HG03039 (cell line): ENCODE measurements around the gene ZNF319.

Experiments
- ATAC-seq: cut with Tn5 transposase; IDR thresholded peaks from one replicate; pipeline ENCODE4 v1.9.1; 2021; ENCODE audit warnings: mild to moderate bottlenecking, moderate library complexity; ENCODE audit not compliant: unreplicated experiment

ZNF319 gene

DNA sequence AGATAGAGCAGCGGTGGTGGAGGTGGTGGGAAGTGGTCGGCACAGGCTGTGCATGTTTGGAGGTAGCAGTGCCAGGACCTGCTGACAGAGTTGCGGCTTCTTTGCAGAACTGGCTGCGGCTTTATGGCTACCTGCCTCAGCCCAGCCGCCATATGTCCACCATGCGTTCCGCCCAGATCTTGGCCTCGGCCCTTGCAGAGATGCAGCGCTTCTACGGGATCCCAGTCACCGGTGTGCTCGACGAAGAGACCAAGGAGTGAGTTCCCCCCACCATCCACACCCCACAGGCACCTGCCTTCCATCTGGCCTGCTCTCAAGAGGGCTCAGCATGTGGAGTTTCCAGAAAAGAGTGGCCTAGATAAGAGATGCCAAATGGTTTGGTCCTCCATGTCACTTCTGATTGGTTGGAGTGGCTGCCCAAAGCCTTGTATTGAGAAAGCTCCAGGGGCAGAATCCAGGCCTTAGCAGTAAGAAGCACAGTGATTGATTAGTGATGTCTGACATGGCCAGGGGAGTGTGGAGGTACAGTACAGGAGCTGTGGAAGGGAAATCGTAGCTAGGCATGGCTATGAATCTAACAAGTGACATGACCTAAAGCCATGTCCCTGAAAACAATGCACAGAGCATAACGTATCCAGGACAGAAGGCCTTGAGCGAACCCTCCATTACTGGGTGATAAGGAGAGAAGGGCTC lies 37.0 kb upstream of the ZNF319 start:
- no peak for ATAC-seq

DNA sequence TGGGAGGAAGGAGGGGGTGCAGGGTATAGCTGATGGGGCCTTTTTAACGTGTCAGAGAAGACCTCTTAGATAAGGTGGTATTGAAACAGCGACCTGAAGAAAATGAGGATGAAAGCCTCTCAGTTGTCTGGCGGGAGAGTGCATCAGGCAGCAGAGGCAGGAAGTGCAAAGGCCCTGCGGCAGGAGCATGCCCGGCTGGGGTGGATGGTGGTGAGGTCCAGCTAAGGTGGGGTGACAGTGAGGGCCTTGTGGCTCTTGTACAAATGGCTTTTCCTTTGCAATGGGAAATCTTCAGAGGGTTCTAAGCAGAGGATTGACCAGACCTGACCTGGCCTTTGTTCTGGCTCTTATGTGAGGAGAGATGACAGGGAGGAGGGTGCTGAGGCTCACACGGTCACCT lies 36.5 kb upstream of the ZNF319 start:
- no peak for ATAC-seq

DNA sequence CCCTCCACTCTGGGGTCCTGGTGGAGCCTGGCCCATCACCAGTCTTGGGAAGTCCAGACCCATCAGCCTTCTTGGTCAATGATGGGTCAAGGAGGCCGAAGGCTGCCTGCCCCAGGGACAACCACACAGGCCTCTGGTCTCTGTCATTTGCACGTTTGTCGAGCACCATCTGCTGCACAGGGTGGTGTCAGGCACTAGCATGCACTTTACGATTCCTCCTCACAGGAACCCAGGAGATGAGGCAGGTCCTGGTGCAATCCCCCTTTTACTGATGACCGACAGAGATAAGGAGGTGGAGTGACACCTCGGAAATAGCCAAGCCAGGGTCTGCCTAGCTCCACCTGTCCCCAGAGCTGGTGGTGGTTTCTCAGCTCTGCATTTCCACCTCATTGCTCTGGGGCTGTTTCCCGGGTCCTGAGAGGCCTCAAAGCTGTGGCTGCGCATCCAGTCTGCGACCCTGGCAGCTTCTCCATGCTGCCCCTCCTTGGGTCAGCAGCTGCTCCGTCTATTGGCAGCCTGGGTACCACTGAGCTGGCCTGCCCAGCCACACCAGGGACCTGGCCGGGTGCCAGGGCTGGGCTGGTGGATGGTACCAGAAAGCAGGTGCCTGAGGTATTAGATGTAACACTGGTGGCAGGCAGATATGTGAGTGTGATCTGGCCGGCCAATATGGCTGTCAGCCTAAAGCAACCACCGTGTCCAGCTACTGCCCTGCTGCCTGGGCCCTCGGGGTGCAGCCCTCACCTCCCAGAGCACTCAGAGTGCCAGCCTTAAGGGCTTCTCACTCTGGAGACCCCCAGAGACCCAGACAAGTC lies 35.1 kb upstream of the ZNF319 start:
- ATAC-seq: no peak

DNA sequence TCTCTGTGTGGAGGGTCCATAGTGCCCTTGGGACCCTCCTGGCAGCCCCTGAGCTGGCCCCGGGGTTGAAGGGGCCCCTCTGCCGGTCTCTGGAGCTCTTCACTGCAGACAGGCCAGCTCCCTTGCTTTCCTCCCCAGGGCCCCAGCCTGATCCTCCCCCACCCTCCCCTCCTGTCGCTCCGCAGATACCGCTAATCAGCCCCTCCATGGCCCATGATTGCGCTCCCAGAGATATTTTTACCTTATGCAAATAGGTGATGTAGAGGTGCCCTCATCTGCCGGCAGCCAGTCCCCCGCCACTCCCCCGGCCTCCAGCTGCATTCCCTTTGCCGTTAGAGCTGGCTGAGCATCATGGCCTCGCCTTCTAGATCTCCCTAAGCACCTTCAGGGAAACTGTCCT lies 34.3 kb upstream of the ZNF319 start:
- ATAC-seq: no peak

DNA sequence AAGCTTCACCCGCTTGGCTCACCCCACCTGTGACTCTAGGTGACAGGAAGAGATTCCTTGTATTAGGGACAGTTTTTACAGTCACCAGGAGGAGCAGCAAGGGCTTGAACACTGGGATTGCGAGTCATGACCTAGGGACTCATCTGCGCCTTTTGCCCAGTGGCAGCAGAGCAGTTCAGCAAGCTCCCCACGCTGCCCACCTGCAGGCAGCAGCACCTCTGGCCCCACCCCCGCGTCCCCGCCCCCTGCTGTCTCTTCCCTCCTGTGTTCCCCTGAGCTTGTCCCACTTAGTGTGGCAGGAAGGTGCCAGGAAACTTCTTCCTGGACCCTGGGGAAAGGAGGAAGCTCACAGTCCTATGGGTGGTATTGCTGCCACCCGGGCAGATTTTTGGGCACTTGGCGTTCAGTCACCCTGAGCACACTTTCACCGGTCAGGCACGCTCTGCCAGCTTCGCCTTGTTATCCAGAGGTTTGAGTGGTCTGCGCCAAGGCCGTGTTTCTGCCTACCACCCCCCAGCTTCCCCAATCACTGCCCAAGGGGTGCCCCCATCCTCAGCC lies 33.7 kb upstream of the ZNF319 start:
- no peak for ATAC-seq

DNA sequence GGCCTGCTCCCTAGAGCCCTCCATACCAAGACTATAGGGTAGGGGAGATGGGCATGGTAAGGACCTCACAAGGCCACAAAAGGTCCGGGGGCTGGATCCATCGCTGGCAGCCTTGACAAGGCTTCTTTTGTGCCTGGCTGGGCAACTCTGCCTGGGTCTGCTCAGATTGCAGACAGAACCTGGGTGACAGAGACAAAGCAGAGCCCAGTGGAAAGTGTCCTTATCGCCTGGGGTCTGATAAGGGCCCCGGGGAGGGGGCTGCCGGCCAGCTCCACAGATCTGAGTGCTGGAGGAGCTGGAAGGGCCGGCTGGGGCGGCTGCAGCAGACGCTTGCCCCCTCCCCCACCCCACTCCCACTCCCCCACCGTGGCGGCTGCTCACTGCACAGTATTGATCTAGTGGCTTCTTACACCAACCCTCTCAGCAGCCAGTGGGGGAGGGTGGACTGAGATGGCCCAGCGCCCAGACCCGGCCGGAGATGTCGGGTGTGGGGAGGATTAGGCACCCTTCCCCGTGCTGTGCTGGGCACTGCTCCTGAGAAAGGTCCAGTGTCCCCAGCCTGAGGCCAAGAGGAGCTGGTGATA lies 32.3 kb upstream of the ZNF319 start:
- ATAC-seq: no peak

DNA sequence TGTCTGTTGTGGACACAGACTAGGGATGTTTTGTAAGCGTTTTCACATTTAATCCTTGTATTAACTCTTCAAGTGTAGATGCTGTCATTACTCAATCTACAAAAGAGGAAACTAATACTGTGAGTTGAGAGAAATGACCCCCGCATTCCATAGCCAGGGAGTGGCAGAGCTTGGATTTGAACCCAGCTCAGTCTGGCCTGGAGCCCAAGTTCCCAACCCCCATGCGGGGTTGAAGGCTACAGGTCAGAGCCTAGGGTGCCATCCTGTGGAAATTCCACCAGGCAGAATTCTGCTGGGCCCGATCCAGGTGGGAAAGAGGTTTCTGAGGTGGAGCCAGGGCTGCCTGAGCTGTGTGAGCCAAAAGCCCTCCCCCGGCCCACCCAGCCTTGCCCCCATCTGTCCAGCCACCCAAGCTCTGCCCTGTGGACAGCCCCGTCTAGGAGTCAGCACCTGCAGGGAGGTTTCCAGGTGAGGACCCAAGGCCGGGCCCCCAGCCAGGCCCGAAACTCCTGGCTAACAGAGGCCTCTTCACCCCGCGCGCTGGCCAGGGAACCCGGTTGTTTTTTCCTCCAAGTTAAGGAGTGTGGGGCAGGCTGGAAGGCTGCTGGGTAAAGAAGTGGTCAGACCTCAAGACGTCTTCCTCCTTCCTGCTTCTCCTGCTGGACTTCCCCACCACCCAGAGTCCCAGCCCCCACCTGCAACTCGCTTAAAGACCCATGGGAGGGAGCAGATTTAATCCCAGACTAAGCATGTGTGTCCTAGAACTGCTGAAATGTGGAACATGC lies 30.7 kb upstream of the ZNF319 start:
- ATAC-seq: no peak

DNA sequence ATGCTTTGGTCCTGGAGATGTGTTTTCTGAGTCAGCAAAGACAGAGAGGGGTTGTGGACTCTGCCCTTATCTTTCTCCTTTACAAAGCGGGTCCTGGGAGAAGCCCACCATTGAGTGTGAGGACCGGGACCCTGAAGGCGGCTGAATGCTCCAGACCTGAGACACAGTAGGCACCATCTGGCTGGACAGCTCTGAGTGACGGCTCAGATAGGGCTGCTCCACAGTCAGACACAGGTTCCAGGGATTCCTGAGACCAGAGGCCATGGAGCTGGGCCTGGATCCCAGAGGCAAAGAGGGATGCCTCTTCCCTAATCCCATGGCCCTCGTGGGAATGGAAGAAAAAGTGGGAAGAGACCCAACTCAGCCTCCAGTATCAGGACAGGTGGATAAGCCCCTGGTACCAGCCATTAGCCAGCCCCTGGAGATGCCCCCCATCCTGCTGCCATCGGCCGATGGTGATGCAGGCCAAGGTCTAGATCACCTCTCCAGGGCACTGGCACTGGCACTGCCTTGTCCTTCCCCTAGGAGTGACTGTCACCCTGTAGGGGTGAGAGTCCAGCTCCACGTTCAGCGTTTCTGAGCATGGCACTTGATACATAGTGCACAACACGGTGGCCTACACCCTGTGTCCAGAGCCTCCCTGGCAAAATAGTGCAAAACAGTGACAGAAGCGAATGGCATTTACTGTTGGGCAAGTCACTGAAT lies 29.8 kb upstream of the ZNF319 start:
- ATAC-seq: no peak

DNA sequence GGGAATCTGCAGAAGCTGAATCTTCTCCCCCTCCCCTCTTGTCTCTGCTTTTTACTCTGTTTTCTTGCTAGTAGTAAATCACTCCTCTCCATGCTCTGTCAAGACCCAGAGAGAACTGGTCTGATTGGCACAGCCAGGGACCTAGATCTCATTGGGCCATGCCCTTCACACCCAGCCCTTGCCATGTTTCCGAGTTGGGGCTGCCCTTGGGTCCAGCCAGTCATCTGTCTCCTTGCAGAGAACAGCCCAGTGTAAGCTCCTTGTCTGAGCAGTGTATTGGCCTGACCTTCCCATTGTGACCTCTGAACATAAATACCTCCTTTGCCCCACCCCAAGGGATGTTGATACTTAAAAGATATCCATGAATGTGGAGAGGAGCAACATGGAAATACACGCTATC lies 28.9 kb upstream of the ZNF319 start:
- ATAC-seq: no peak

DNA sequence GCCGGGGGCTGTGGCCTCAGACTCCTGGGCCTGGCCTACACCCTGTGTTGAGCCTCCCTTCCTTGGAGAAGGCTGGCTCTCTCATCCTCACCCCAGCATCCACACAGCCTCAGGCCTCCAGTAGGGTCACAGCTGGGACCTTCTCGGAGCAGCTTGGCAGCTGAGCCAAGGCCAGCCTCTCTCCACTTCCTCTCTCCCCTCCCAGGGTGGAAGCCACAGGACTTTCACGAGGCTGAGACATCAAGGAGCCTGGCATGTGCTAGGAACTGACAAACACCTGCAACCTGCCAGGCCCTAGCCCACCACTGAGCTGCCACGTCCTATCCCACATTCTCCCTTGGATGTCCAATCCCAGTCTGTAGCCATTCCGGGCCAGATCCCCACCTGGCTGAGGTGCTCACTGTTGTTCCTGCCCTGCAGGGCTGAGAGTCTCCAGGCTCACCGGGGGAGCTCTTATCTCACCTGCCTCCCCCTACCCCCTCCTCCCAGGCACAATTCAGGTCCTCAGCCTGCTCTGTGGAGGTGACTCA lies 28.1 kb upstream of the ZNF319 start:
- ATAC-seq: no peak

DNA sequence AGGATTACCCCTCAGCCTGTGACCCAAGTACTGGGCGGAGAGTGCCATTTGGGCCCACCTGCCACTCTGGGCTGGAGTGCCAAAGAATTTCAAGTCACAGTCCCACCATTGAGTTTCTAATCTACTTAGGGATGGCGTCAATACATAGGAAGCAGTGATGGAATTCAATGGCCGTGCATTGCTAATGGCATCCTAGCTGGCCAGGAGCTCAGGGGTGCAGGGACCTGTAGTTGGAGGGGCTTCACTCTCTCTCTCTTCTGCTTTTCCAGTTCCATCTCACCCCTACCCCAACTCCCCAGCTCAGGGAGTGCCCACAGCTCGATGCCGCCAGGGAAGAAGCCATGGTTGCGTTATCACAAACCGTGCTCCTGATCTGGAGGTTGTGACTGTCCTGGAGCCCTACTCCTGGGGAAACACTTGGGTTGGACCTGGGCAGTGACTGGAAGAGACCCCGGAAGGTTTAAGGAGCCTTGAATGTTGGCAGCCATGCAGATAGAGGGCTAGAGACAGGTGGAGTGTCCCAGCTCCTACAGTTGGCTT lies 27.5 kb upstream of the ZNF319 start:
- ATAC-seq: no peak

DNA sequence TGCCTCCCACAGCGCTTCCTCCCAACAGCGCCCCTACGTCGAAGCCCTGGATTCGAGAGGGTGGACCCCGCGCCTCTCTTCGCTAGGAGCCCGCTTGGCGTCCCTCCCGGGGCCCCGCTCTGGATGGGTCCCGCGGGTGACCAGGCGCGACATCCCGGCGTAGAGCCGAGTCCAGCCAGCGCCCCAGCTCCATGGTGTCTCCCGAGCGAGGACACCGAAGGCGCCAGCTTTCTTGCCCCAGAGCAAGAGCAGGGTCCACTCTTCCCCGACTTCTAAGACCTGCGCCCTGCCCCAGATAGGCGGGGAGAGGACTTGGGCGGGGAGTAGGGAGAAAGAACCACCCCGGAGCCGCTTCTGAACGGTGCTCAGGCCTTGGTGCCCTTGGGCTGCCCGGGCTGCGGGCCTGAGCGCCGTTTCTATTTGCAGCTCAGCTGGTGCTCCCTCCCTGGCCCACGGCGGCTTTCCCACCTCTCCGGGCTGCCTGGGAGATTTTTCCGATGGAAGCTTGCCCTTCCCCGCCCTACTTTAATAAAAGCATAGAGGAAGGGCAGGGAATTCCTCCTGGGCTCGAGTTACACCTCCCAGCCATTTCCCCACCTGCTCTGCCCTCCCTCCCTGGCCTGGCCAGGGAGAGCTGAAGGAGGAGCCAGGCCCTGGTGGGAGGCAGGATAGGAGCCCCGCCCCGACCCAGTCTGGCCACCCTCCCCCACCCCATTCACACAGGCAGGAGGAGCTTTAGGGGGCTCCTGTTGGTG lies 26.9 kb upstream of the ZNF319 start:
- no peak for ATAC-seq

DNA sequence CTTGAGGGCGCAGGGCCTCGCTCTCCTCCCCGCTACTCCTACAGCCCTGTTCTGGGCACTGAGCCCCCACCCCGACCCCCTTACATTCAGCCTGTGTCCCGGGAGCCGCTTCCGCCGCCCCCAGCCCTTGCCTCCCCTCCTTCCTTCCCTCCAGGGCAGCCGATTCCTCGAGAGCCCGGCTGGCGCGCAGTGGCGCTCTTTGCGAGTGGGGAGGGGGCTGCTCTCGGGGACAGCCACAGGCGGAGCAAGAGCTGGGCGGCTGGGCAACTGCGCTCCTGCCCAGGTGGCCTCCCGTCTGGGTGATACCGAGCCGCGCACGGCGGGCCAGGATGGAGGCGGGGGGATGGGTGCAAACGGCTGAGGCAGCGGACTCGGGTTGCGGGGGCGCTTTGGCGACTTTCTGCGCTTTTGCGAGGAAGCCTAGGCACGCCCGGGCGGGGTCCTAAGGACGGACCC lies 26.3 kb upstream of the ZNF319 start:
- no peak for ATAC-seq

DNA sequence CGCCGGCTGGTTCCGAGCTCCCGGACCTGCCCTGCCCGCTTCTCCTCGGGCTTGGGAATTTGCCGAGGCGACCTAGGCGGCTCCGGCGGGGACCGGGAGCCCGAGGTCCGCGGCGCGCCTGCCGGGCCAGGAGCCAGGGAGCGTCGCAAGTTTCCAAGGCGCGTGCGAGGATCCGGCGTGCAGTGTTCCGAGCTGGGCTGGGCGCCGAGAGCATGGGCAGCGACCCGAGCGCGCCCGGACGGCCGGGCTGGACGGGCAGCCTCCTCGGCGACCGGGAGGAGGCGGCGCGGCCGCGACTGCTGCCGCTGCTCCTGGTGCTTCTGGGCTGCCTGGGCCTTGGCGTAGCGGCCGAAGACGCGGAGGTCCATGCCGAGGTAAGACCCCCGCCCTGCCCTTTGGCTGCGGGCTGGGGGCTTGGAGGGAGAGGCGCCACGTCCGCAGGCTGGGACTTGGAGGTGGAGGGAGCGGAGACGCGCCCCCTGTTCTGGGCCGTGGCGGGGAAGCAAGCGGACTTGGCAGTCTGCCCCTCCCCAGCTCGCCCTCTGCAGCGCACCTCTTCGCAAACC lies 25.8 kb upstream of the ZNF319 start:
- ATAC-seq: no peak

DNA sequence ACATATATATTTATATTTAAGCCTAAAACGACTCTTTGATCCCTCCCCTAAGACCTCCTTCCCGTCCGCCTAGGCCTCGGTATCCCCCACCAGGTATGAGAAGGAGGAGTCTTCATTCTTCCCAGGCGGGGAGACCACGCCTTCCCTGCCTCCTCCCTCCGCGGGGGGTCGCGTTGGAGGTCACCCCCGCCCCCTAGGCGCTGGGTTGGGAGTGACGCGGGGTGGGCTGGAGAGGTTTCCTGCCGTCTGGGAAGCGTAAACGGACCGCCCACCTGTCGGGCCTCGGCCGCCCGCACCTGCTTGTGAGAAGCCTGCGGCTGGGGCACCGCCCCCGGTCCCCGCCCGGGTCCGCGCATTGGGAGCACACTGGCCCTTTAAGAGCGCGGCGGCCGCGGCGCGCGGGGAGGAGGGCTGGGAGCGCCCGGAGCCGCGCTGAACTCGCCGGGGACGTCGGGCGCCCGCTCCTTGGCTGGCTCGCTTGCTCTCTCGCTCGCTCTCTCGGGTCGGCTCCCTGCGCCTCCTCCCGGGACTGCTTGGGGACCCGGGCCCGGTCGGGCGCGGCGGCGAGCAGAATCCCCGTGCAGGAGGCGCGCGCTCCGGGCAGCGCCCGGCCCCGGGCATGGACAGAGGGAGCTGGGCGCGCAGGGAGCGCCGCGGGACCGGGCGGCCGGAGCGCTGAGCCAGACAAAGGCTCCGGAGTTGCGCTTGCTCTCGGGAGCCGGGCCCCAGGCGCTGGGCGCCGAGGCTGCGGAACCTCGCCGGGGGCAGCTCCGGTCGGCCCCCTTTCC lies 25.1 kb upstream of the ZNF319 start, which contains the start of gene MMP15:
TSS of gene MMP15 (plus strand) at position 404 of the 788 bp plus-strand sequence. CDS start 597 bp downstream, outside the sequence.
- ATAC-seq: no peak

DNA sequence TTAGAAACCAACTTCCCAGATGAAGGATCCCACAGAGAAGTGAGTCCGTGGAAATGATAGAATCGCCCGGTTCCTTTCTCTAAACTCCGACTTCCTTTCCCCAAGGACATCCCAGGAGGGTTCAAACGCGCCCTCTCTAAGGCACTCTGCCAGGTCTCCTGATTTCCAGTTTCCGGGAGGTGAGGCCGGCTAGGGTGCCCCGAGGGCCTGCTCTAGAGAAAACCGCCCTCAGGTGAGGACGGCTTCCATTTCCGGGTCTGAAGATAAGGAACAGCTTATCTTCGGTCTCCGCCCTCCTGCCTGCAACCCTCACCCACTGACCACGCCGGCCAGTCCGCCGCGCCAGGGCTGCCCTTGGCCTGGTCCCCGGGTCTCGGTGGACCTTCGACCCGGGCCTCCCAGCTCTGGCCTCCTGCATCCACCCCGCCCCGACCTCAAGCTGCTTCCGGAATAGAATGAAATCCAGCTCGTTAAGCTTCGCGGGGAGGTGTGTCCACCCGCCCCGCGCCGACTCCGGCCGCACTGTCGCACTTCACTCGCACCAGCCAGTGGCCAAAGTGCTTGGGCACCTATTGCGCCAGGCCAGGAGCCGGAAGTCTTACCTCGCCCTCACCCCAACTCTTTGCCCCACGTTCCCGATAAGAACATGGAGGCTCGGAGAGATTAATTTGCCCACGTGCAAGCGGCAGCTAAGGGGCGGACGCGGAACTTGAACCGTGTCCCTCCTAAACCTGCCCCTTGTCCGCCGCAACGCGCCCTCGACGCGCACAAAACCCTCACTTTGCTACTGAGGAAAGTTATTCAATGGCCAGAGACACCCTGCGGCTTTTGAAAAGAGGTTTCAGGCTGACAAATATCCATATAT lies 24.2 kb upstream of the ZNF319 start:
- no peak for ATAC-seq
